Pulmonary artery endothelial cell (primary cell): ENCODE results near the gene GJC2. TPM values are rescaled to one million over a fixed set of nuclear protein-coding genes. Genes with fewer than 3 reads are reported as not detected.

Experiments
- DNase-seq: peaks from one replicate; pipeline ENCODE4 v3.0.0-alpha.2; 2011; ENCODE audit warnings: low read depth, low spot score
- total RNA-seq: library from RNA; depleted of rRNA; stranded (reverse); fragments of >200 nt; gene quantifications from 2 replicates; pipeline ENCODE4 v1.2.3, GENCODE V29; 2014

GJC2 gene
- total RNA-seq, 1 donor from 2014 or later = 0.86 TPM

GRCh38 chr1:228112617-228113016 is 37.1 kb upstream of the GJC2 start:
- DNase-seq = no peak

- DNase-seq = no peak
Observed at GRCh38 chr1:228114827-228115226, 34.9 kb upstream of the GJC2 start.

GRCh38 chr1:228117335-228117734 is 32.4 kb upstream of the GJC2 start:
- DNase-seq = no peak

GRCh38 chr1:228118040-228118439 is 31.7 kb upstream of the GJC2 start:
- DNase-seq = no peak

GRCh38 chr1:228120351-228120750 is 29.4 kb upstream of the GJC2 start:
- no peak for DNase-seq

- DNase-seq = no peak
Observed at GRCh38 chr1:228120857-228121489, 28.8 kb upstream of the GJC2 start.

GRCh38 chr1:228122921-228123441 is 26.7 kb upstream of the GJC2 start:
- no peak for DNase-seq

- no peak for DNase-seq
Observed at GRCh38 chr1:228123505-228123904, 26.2 kb upstream of the GJC2 start.

- no peak for DNase-seq
Observed at GRCh38 chr1:228125185-228125584, 24.5 kb upstream of the GJC2 start.

- no peak for DNase-seq
Observed at GRCh38 chr1:228131766-228132165, 18.0 kb upstream of the GJC2 start.

- DNase-seq = no peak
Observed at GRCh38 chr1:228134591-228134990, 15.1 kb upstream of the GJC2 start.

- no peak for DNase-seq
Observed at GRCh38 chr1:228136901-228137300, 12.8 kb upstream of the GJC2 start.

GRCh38 chr1:228139406-228139930 is 10.3 kb upstream of the GJC2 start:
- DNase-seq = no peak

- DNase-seq = peak; percentile 98
Observed at GRCh38 chr1:228139931-228140723, 9.6 kb upstream of the GJC2 start, which contains the start of gene GUK1. Gene GUK1, plus strand, starts transcription at chr1:228140279. Its CDS starts 24 bp downstream, at chr1:228140303.

GRCh38 chr1:228140724-228141225 is 9.0 kb upstream of the GJC2 start:
- no peak for DNase-seq

GRCh38 chr1:228141226-228142044 is 8.3 kb upstream of the GJC2 start:
- no peak for DNase-seq

GRCh38 chr1:228142155-228142691 is 7.5 kb upstream of the GJC2 start:
- no peak for DNase-seq

GRCh38 chr1:228142701-228143136 is 7.0 kb upstream of the GJC2 start:
- DNase-seq = no peak

- no peak for DNase-seq
Observed at GRCh38 chr1:228143480-228144192, 6.1 kb upstream of the GJC2 start.
